Ishikawa (cell line): ENCODE results near the gene HOXC11.

Experiments
- EP300 ChIP-seq: IDR thresholded peaks from 2 replicates; pipeline ENCODE4 v1.6.1; 2012; ENCODE audit warnings: borderline replicate concordance
- REST ChIP-seq: IDR thresholded peaks from 2 replicates; pipeline ENCODE4 v1.6.1; 2012; ENCODE audit warnings: low read depth, mild to moderate bottlenecking

DNA sequence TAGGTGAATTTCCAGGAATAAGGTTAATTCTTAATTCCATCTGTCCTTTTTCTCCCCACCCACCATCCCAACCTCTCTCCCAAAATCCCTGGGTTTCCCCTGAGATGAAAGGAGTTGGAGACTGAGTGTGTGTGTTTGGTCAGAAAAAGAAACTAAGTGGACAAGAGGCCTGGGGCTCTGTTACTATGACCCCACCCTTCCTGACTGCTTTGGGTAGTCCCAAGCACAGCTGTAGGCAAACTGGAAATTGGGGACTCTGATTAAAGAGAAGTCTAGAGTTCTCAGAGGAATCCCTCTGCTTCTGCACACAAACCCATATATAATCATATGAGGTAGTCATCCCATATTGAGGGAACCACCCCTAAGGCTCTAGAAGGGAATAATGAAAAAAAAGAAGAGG, 25.2 kb upstream of the HOXC11 start:
- TF ChIP-seq EP300, result no peak
- no peak for TF ChIP-seq REST
